ENCODE data around the gene SAMD5. TPM values are rescaled to one million over a fixed set of nuclear protein-coding genes. Genes with fewer than 3 reads are reported as not detected.

Gene SAMD5
- total and polyA plus RNA-seq, 7 donors, result 0.68 to 6.8 (median 1.1) TPM

DNA sequence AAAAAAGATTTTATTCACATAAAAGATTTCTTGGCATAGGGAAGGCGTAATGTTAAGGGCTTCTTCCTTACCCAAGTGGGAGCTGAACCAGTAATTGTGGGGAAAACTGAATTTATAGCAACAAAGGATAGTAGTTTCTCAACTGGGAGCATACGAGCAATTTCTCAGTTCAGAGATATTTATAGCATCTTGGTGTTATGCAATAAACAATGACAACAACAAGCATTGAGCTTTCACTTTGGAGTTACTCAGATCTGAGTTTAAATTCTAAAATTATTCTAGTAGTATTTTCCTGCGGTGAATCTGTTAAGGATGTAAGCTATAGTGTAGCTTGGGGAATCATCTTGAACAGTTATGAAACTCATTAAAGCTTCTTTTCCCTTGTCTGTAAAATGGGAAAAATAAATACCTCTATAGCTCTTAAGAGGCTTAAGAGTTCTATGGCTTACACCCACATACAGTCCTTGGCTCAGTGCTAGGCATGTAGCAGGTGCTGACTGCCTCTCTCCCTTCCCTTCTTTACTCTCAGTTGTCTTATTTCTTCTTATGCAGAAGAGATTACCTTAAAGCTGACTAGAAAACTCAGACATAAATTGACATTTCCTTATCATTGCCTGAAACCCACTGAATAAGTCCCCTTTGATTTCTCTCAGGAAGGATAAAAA, 58.8 kb downstream of the SAMD5 start:
- H3K27me3 ChIP-seq, result no peaks in the 10 kb centered on the region
- no peaks in the 10 kb centered on the region for H3K9me3 ChIP-seq
- no peaks in the 10 kb centered on the region for H3K4me1 ChIP-seq
- H3K4me3 ChIP-seq, result no peak overlapping the region
- H3K27ac ChIP-seq, result no peak overlapping the region
- intact Hi-C loops (cut with DNase I), result no loop called here
- TF ChIP-seq, protein P1, sequence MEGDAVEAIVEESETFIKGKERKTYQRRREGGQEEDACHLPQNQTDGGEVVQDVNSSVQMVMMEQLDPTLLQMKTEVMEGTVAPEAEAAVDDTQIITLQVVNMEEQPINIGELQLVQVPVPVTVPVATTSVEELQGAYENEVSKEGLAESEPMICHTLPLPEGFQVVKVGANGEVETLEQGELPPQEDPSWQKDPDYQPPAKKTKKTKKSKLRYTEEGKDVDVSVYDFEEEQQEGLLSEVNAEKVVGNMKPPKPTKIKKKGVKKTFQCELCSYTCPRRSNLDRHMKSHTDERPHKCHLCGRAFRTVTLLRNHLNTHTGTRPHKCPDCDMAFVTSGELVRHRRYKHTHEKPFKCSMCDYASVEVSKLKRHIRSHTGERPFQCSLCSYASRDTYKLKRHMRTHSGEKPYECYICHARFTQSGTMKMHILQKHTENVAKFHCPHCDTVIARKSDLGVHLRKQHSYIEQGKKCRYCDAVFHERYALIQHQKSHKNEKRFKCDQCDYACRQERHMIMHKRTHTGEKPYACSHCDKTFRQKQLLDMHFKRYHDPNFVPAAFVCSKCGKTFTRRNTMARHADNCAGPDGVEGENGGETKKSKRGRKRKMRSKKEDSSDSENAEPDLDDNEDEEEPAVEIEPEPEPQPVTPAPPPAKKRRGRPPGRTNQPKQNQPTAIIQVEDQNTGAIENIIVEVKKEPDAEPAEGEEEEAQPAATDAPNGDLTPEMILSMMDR (IDR thresholded peaks at IDR 0.05), result no peak
- no peak for TF ChIP-seq POLR2AphosphoS5 (IDR thresholded peaks at IDR 0.05)
- no peak for TF ChIP-seq EP300 (IDR thresholded peaks at IDR 0.05)
- no peak for TF ChIP-seq POLR2A (IDR thresholded peaks at IDR 0.05)
- no peaks in the 10 kb centered on the region for H3K36me3 ChIP-seq
- 63 to 78% methylated on average over 3 of the region's 3 CpGs for WGBS, 2 donors
- DNase-seq, result no peak

DNA sequence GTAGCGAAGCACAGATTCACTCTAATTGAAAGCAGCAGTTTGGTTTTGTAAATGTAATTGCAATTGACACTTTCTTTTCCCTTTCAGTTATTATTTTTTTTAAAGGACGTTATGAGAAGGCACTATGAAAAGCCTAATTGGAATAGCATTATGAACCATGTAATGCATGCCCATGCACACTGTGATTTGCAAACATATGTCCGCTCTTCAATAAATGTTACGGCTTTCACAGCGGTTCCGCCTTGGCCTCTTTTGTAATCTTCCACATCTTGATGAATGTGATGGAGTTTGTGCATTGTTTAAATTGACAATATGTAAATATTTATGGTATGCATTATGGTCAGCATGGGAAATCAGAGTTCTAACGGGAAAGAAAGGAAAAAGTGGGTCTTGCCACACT, 61.3 kb downstream of the SAMD5 start:
- no peak overlapping the region for H3K4me3 ChIP-seq
- intact Hi-C loops (cut with DNase I), result no loop called here
- no peaks in the 10 kb centered on the region for H3K4me1 ChIP-seq
- H3K27me3 ChIP-seq, result no peaks in the 10 kb centered on the region
- TF ChIP-seq POLR2AphosphoS5 (IDR thresholded peaks at IDR 0.05) (no peak), EP300 (IDR thresholded peaks at IDR 0.05) (no peak), POLR2A (IDR thresholded peaks at IDR 0.05) (no peak)
- TF ChIP-seq, protein P1 (IDR thresholded peaks at IDR 0.05), result no peak
- no peak for DNase-seq
- WGBS, 2 donors, result 87 to 88% methylated on average over 7 of the region's 7 CpGs
- no peaks in the 10 kb centered on the region for H3K36me3 ChIP-seq
- no peak overlapping the region for H3K27ac ChIP-seq
- H3K9me3 ChIP-seq, result no peaks in the 10 kb centered on the region

DNA sequence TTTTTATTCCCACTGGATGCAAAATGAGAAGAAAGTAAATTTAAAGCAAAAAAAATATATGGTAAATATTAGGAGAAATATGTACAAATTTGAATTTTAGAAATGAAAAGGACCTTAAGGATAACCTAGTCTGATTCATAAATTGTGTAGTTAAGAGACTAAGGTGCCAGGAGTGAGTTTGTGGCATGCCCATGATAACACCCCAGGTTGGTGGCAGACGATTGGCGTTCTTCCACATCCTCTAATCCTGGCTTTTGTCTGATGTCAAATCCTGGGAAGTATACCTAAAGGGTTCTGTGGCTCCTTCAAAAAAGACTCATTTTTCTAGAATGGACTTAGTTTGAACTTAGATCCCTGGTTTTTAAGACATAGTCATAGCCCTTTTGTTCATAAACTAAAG, 62.2 kb downstream of the SAMD5 start:
- H3K27ac ChIP-seq, result no peak overlapping the region
- intact Hi-C loops (cut with DNase I), result no loop called here
- 96 to 98% methylated on average over 2 of the region's 2 CpGs for WGBS, 2 donors

DNA sequence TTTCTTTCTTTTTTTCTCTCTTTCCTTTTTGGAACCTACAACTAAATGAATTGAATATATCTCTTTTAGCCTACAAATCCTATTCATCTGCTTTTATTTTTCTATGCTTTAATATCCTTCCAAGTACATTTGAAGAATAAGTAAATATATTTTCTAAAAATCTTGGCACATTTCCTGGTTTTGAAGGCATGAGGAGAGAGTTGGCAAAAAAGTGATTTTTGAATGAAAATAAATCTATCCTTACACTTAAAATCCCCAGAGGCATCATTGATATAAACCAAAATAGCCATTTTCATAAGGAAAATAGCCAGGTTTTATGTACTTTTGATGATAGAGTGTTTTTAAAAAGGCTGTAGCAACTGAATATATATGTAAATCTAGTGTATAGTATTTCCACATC, 69.0 kb downstream of the SAMD5 start:
- H3K4me1 ChIP-seq, result peaks cover 0 to 12% (median 2%) of the 10 kb centered on the region in 4 donors
- intact Hi-C loops (cut with DNase I), result no loop called here

More for the DNA sequence above, 62.2 kb downstream of the SAMD5 start:
- no peaks in the 10 kb centered on the region for H3K9me3 ChIP-seq
- no peak overlapping the region for H3K4me3 ChIP-seq
- no peak for DNase-seq
- no peaks in the 10 kb centered on the region for H3K27me3 ChIP-seq
- TF ChIP-seq, protein P1 (IDR thresholded peaks at IDR 0.05), result no peak
- TF ChIP-seq POLR2A (IDR thresholded peaks at IDR 0.05) (no peak), EP300 (IDR thresholded peaks at IDR 0.05) (no peak), POLR2AphosphoS5 (IDR thresholded peaks at IDR 0.05) (no peak)
- no peaks in the 10 kb centered on the region for H3K36me3 ChIP-seq
- H3K4me1 ChIP-seq, result no peaks in the 10 kb centered on the region

More for the DNA sequence above, 69.0 kb downstream of the SAMD5 start:
- Histone ChIP-seq H3K4me3 (no peak overlapping the region), H3K27me3 (no peaks in the 10 kb centered on the region), H3K9me3 (no peaks in the 10 kb centered on the region), H3K27ac (no peak overlapping the region), H3K36me3 (no peaks in the 10 kb centered on the region)
- TF ChIP-seq POLR2A (IDR thresholded peaks at IDR 0.05), result no peak
- TF ChIP-seq EP300 (IDR thresholded peaks at IDR 0.05), result no peak
- TF ChIP-seq, protein P1 (IDR thresholded peaks at IDR 0.05), result no peak
- no peak for TF ChIP-seq POLR2AphosphoS5 (IDR thresholded peaks at IDR 0.05)
- no peak for DNase-seq

Measured in sigmoid colon (tissue), 7 donors.